DOHH2 (cell line): ENCODE results near the gene IL10.

ENCODE experiments used
- H3F3A ChIP-seq: fragments of 200-600 bp; sonication (generic), shearing (Covaris generic); 2 replicates; pipeline ENCODE4 v1.6.0; 2016; ENCODE audit warnings: antibody characterized with exemption, mild to moderate bottlenecking; ENCODE audit not compliant: control insufficient read depth, insufficient read depth
- H3K27ac ChIP-seq: fragments of 200-600 bp; sonication (generic); 2 replicates; pipeline ENCODE4 v1.5.1; 2014; ENCODE audit warnings: low read depth, mild to moderate bottlenecking, low read length, moderate library complexity
- H3K27me3 ChIP-seq: fragments of 200-600 bp; sonication (generic); 2 replicates; pipeline ENCODE4 v1.6.1; 2014; ENCODE audit warnings: mild to moderate bottlenecking, low read length, mixed read lengths; ENCODE audit not compliant: control insufficient read depth
- H3K36me3 ChIP-seq: fragments of 200-600 bp; sonication (generic); 2 replicates; pipeline ENCODE4 v1.6.1; 2014; ENCODE audit warnings: mild to moderate bottlenecking, low read length, moderate library complexity, mixed read lengths; ENCODE audit not compliant: control insufficient read depth
- H3K4me1 ChIP-seq: fragments of 200-600 bp; sonication (generic); 2 replicates; pipeline ENCODE4 v1.6.1; 2014; ENCODE audit warnings: mild to moderate bottlenecking, low read length, mixed read lengths; ENCODE audit not compliant: control insufficient read depth
- H3K4me2 ChIP-seq: fragments of 200-600 bp; sonication (generic); 2 replicates; pipeline ENCODE4 v1.6.0; 2014; ENCODE audit warnings: mild to moderate bottlenecking, low read length, moderate library complexity
- H3K4me3 ChIP-seq: fragments of 200-600 bp; sonication (generic); 2 replicates; pipeline ENCODE4 v1.5.1; 2014; ENCODE audit warnings: mild to moderate bottlenecking, low read length, mixed read lengths
- H3K79me2 ChIP-seq: fragments of 200-600 bp; sonication (generic); 2 replicates; pipeline ENCODE4 v1.6.1; 2014; ENCODE audit warnings: mild to moderate bottlenecking, low read length, mixed read lengths; ENCODE audit not compliant: control insufficient read depth
- H3K9me2 ChIP-seq: fragments of 200-600 bp; sonication (generic); replicated peaks from 2 replicates; pipeline ENCODE4 v1.6.1; 2014; ENCODE audit warnings: mild to moderate bottlenecking, low read length, mixed read lengths; ENCODE audit not compliant: control insufficient read depth
- H3K9me3 ChIP-seq: fragments of 200-600 bp; sonication (generic); 2 replicates; pipeline ENCODE4 v1.6.1; 2014; ENCODE audit warnings: antibody characterized with exemption, low read length, mixed read lengths; ENCODE audit not compliant: control insufficient read depth, insufficient read depth
- H4K20me1 ChIP-seq: fragments of 200-600 bp; sonication (generic); 2 replicates; pipeline ENCODE4 v1.6.0; 2014; ENCODE audit warnings: low read depth, mild to moderate bottlenecking, antibody characterized with exemption, low read length, moderate library complexity; ENCODE audit not compliant: control insufficient read depth, insufficient read depth
- CTCF ChIP-seq: fragments of 200-600 bp; sonication (generic); IDR thresholded peaks from one replicate; pipeline ENCODE4 v1.5.1; 2014; ENCODE audit warnings: antibody characterized with exemption, mild to moderate bottlenecking, low read depth, low read length; ENCODE audit not compliant: poor library complexity, severe bottlenecking
- EZH2phosphoT487 ChIP-seq: fragments of 200-600 bp; sonication (generic); IDR thresholded peaks from 2 replicates; pipeline ENCODE4 v1.6.1; 2017; ENCODE audit warnings: borderline replicate concordance, mild to moderate bottlenecking, antibody characterized with exemption, low read length, moderate library complexity, mixed read lengths

Gene IL10

GRCh38 chr1:206739411-206740076, 32.8 kb downstream of the IL10 start:
- no peaks in the 10 kb centered on the region for H3K36me3 ChIP-seq
- TF ChIP-seq CTCF = no peak
- TF ChIP-seq EZH2phosphoT487 = no peak
- no peaks in the 10 kb centered on the region for H3K9me2 ChIP-seq
- peaks cover 4% of the 10 kb centered on the region for H4K20me1 ChIP-seq
- no peaks in the 10 kb centered on the region for H3K79me2 ChIP-seq
- H3K4me2 ChIP-seq = peak overlapping the region; percentile 37
- peak overlapping the region; percentile 24; the same call in 1 of the 2 replicates for H3K27ac ChIP-seq
- peaks cover 41% of the 10 kb centered on the region for H3K4me1 ChIP-seq
- peaks cover 12% of the 10 kb centered on the region for H3F3A ChIP-seq
- H3K4me3 ChIP-seq = peak overlapping the region; percentile 23
- H3K27me3 ChIP-seq = peaks cover 35% of the 10 kb centered on the region
- no peaks in the 10 kb centered on the region for H3K9me3 ChIP-seq

GRCh38 chr1:206738370-206739366, 33.6 kb downstream of the IL10 start:
- H3K79me2 ChIP-seq = no peaks in the 10 kb centered on the region
- H3K4me1 ChIP-seq = peaks cover 41% of the 10 kb centered on the region
- H3K27ac ChIP-seq = no peak overlapping the region
- no peaks in the 10 kb centered on the region for H3K9me3 ChIP-seq
- H3K9me2 ChIP-seq = no peaks in the 10 kb centered on the region
- H3K36me3 ChIP-seq = no peaks in the 10 kb centered on the region
- peak overlapping the region; percentile 23 for H3K4me3 ChIP-seq
- H4K20me1 ChIP-seq = peaks cover 4% of the 10 kb centered on the region
- peak overlapping the region; percentile 37 for H3K4me2 ChIP-seq
- peaks cover 12% of the 10 kb centered on the region for H3F3A ChIP-seq
- no peak for TF ChIP-seq EZH2phosphoT487
- TF ChIP-seq CTCF = peak; percentile 37
- H3K27me3 ChIP-seq = peaks cover 32% of the 10 kb centered on the region

GRCh38 chr1:206737729-206738201, 34.5 kb downstream of the IL10 start:
- no peak overlapping the region for H3K27ac ChIP-seq
- no peak overlapping the region for H3K4me2 ChIP-seq
- H4K20me1 ChIP-seq = peaks cover 4% of the 10 kb centered on the region
- no peak overlapping the region for H3K4me3 ChIP-seq
- H3K27me3 ChIP-seq = peaks cover 23% of the 10 kb centered on the region
- no peaks in the 10 kb centered on the region for H3K9me3 ChIP-seq
- H3K36me3 ChIP-seq = peaks cover 2% of the 10 kb centered on the region; the same call in 1 of the 2 replicates
- H3K9me2 ChIP-seq = no peaks in the 10 kb centered on the region
- peaks cover 12% of the 10 kb centered on the region for H3F3A ChIP-seq
- H3K4me1 ChIP-seq = peaks cover 41% of the 10 kb centered on the region
- no peak for TF ChIP-seq CTCF
- TF ChIP-seq EZH2phosphoT487 = no peak
- H3K79me2 ChIP-seq = no peaks in the 10 kb centered on the region
